IPS-18c (cell line): ENCODE measurements around the gene PROCR.

Experiments used
- H3K4me3 ChIP-seq: 2 replicates; pipeline ENCODE4 v1.7.0; 2013; ENCODE audit warnings: low read depth, mild to moderate bottlenecking, low read length, moderate library complexity; ENCODE audit not compliant: insufficient read depth
- H3K9me3 ChIP-seq: one replicate; pipeline ENCODE4 v1.6.1; 2013; ENCODE audit warnings: mild to moderate bottlenecking, low read length, moderate library complexity; ENCODE audit not compliant: control insufficient read depth, insufficient read depth

The PROCR gene

GRCh38 chr20:35223941-35224340 lies 52.1 kb downstream of the PROCR start:
- no peaks in the 10 kb centered on the region for H3K9me3 ChIP-seq
- H3K4me3 ChIP-seq: no peak overlapping the region

DNA sequence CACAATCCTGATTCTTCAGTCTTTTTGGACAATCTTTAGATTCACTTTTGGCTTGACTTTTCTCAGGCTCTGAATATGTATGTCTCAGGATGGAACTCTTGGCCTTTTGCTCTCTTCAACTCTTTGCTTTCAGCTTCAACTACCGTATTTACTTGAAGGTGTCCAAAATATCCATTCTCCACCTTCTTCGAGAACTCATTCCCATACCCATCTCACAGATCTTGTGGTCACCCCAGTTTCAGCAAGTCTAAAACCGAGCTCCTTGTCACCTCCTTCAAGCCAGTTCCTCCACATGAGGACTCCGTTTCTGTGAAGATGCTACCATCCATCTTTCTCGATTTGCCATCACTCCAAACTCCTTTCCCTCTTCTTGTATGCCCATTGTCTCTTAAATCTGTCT lies 52.7 kb downstream of the PROCR start:
- no peaks in the 10 kb centered on the region for H3K9me3 ChIP-seq
- no peak overlapping the region for H3K4me3 ChIP-seq

GRCh38 chr20:35225319-35226125 lies 53.6 kb downstream of the PROCR start:
- Histone ChIP-seq H3K9me3 (no peaks in the 10 kb centered on the region), H3K4me3 (peak overlapping the region; percentile 44; the same call in 1 of the 2 replicates)

- H3K4me3 ChIP-seq: peak within 1 kb of the TSS; percentile 44
- H3K9me3 ChIP-seq: no peaks in the 10 kb centered on the region
Observed at GRCh38 chr20:35226126-35226883, 54.4 kb downstream of the PROCR start, which contains the start of gene MMP24. Gene MMP24, plus strand, starts transcription at chr20:35226690. Its CDS starts 49 bp downstream, at chr20:35226739.
